Measurements from ENCODE around the gene SLC7A7.
"Not testable (repeated sequence)": the region's sequence is repeated elsewhere in the genome, so short reads cannot be mapped to it uniquely, and the experiment has no call there.

DNA sequence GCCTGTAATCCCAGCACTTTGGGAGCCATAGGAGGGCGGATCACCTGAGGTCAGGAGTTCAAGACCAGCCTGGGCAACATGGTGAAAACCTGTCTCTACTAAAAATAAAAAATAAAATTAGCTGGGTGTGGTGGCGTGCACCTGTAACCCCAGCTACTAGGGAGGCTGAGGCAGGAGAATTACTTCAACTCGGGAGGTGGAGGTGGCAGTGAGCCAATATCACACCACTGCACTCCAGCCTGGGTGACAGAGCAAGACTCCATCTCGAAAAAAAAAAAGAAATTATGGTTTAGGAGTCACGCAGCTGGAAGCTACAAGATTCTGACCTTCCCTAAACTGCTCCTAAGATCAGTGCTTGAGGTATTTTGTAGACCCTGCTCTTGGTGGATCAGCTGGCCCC, 21.7 kb downstream of the SLC7A7 start:
- TF ChIP-seq, protein P1, sequence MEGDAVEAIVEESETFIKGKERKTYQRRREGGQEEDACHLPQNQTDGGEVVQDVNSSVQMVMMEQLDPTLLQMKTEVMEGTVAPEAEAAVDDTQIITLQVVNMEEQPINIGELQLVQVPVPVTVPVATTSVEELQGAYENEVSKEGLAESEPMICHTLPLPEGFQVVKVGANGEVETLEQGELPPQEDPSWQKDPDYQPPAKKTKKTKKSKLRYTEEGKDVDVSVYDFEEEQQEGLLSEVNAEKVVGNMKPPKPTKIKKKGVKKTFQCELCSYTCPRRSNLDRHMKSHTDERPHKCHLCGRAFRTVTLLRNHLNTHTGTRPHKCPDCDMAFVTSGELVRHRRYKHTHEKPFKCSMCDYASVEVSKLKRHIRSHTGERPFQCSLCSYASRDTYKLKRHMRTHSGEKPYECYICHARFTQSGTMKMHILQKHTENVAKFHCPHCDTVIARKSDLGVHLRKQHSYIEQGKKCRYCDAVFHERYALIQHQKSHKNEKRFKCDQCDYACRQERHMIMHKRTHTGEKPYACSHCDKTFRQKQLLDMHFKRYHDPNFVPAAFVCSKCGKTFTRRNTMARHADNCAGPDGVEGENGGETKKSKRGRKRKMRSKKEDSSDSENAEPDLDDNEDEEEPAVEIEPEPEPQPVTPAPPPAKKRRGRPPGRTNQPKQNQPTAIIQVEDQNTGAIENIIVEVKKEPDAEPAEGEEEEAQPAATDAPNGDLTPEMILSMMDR (IDR thresholded peaks at IDR 0.05): not testable (repeated sequence)
- not testable (repeated sequence) for TF ChIP-seq POLR2A (IDR thresholded peaks at IDR 0.05)
